Tibial artery (tissue), 4 donors: ENCODE results near the gene ATG14.
"Not testable (repeated sequence)": the region's sequence is repeated elsewhere in the genome, so short reads cannot be mapped to it uniquely, and the experiment has no call there.

ENCODE experiments used
- DNase-seq, 2 donors: peaks; one replicate each; pipeline ENCODE4 v3.0.0-alpha.2; 2019
- H3K27ac ChIP-seq, 2 donors: fragments of 200-600 bp; sonication (generic) in 1 of 2; 1 replicate in 1 of 2; 2 replicates in 1 of 2; pipeline ENCODE4 v1.5.1; 2018 to 2019; ENCODE audit warnings: mild to moderate bottlenecking in 1 of 2
- H3K27me3 ChIP-seq, 2 donors: fragments of 200-600 bp; sonication (generic) in 1 of 2; one replicate each; pipeline versions ENCODE4 v1.5.1 to v1.6.0; 2016 to 2019
- H3K36me3 ChIP-seq, 3 donors: fragments of 200-600 bp; sonication (generic) in 2 of 3; one replicate each; pipeline ENCODE4 v1.5.1; 2016 to 2019; ENCODE audit warnings: mild to moderate bottlenecking in 2 of 3
- H3K4me1 ChIP-seq, 4 donors: fragments of 200-600 bp; sonication (generic) in 2 of 4; 1 replicate in 3 of 4; 2 replicates in 1 of 4; pipeline ENCODE4 v1.5.1; 2016 to 2019
- H3K4me3 ChIP-seq, 2 donors: fragments of 200-600 bp; sonication (generic) in 1 of 2; 1 replicate in 1 of 2; 2 replicates in 1 of 2; pipeline ENCODE4 v1.5.1; 2018 to 2019; ENCODE audit warnings: mild to moderate bottlenecking in 2 of 2
- H3K9me3 ChIP-seq, 3 donors: fragments of 200-600 bp; sonication (generic) in 1 of 3; one replicate each; pipeline ENCODE4 v1.5.1; 2016 to 2019
- intact Hi-C: fragments of 100-400 bp; cut with DNase I; formaldehyde crosslinking; loops from one replicate; pipeline ENCODE4 v1.15.0; 2023; ENCODE audit warnings: low total_unique reads
- TF ChIP-seq, protein P1 (sequence below), 2 experiments: fragments of 200-600 bp in 1 of 2; fragments of 450-650 bp in 1 of 2; IDR thresholded peaks; one replicate each; pipeline ENCODE4 v1.5.1; 2017 to 2019; ENCODE audit warnings: antibody characterized with exemption in 2 of 2, mild to moderate bottlenecking in 1 of 2, moderate library complexity in 1 of 2

The ATG14 gene, protein sequence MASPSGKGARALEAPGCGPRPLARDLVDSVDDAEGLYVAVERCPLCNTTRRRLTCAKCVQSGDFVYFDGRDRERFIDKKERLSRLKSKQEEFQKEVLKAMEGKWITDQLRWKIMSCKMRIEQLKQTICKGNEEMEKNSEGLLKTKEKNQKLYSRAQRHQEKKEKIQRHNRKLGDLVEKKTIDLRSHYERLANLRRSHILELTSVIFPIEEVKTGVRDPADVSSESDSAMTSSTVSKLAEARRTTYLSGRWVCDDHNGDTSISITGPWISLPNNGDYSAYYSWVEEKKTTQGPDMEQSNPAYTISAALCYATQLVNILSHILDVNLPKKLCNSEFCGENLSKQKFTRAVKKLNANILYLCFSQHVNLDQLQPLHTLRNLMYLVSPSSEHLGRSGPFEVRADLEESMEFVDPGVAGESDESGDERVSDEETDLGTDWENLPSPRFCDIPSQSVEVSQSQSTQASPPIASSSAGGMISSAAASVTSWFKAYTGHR

DNA sequence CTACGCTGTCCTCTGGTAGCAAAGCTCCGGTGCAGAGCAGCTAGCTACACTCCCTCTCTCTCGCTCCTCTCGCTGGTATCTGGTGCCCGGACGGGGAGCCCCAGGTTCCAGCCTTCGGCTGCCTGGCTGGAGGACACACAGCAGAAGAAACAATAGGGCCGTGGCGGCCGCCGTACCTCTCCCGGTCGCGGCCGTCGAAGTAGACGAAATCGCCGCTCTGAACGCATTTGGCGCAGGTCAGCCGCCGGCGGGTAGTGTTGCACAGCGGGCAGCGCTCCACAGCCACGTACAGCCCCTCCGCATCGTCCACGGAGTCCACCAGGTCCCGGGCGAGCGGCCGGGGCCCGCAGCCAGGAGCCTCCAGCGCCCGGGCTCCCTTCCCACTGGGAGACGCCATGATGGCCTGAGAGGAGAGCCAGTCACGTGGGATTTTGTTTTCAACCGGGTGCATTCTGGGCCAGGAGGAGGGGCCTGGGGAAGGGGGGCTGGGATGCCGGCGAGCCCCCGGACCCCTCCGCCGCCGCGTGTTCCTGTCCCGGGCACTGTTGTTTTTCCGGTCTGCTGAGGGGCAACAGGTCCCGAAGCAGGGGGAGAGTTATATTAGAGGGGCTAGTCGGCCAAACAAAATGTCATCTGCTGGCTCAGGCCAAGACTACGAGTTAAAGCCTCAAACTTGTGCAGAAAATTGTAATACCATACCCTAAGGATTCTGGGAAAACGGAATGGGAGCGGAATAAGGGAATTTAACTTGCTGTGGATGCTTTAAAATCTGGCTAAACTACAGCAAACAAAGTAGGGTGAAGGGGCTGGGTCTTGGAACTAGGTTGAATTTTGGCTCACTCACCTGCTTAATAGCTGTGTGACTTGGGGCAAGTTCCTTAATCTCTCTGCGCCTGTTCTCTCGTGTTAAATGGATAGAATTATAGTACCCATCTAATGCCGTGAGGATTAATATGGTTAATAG, at the start of gene ATG14:
TSS of gene ATG14 (minus strand) at position 405 of the 964 bp plus-strand sequence. CDS start at position 397, 8 bp downstream.
- no peaks in the 10 kb centered on the region for H3K27me3 ChIP-seq
- intact Hi-C loops: loop anchor here (10.0 kb wide), 1 partner anchor 137 kb away; the partner anchor contains the start of gene FBXO34

DNA sequence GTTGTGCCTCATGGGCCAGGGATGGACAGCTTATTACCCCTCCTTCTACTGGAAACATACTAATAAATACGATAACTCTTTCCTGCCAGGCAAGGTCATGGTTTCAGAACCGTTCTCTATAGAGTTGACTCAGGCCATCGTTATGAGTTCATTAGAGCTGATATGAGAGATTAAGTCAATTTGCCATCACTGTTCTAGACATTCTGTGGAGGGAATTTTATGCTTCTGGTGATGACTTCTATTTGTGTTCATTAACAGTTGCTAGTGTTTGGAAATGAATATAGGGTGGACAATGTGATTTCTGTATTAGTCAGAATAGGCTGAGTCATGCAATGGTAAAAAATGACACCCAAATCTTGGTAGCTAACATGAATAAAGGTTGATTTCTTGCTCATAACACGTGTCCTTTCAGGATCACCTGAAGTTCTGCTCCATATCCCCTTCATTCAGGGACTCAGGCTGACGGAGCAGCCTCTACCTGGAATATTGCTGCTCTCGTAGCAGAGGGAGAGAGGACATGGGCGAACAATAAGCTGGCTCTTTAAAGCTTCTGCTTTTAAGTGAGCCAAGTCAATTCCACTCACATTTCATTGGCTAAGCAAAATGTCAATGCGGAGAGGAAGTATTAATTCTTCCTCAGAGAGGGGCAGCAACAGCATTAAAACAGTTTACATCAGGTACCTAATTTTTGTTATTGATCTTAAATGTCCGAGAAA, 47.3 kb upstream of the ATG14 start:
- H3K4me1 ChIP-seq: peaks cover 0 to 11% (median 4%) of the 10 kb centered on the region in 4 donors
- H3K27me3 ChIP-seq: peaks cover 0 to 4% of the 10 kb centered on the region in 2 donors
- TF ChIP-seq, protein P1, sequence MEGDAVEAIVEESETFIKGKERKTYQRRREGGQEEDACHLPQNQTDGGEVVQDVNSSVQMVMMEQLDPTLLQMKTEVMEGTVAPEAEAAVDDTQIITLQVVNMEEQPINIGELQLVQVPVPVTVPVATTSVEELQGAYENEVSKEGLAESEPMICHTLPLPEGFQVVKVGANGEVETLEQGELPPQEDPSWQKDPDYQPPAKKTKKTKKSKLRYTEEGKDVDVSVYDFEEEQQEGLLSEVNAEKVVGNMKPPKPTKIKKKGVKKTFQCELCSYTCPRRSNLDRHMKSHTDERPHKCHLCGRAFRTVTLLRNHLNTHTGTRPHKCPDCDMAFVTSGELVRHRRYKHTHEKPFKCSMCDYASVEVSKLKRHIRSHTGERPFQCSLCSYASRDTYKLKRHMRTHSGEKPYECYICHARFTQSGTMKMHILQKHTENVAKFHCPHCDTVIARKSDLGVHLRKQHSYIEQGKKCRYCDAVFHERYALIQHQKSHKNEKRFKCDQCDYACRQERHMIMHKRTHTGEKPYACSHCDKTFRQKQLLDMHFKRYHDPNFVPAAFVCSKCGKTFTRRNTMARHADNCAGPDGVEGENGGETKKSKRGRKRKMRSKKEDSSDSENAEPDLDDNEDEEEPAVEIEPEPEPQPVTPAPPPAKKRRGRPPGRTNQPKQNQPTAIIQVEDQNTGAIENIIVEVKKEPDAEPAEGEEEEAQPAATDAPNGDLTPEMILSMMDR (IDR thresholded peaks at IDR 0.05): no peak
- no peak overlapping the region for H3K27ac ChIP-seq
- H3K4me3 ChIP-seq: no peak overlapping the region
- no peaks in the 10 kb centered on the region for H3K36me3 ChIP-seq
- no peaks in the 10 kb centered on the region for H3K9me3 ChIP-seq
- intact Hi-C loops: no loop called here
- DNase-seq: no peak

More for the DNA sequence above, at the start of gene ATG14:
- TF ChIP-seq, protein P1 (IDR thresholded peaks at IDR 0.05): peak in 1 of 2 experiments; percentile 22
- Histone ChIP-seq H3K36me3 (no peaks in the 10 kb centered on the region), H3K9me3 (no peaks in the 10 kb centered on the region), H3K4me3 (peak within 1 kb of the TSS; percentile 78 to 83), H3K4me1 (peaks cover 0 to 49% (median 31%) of the 10 kb centered on the region in 4 donors), H3K27ac (peak within 1 kb of the TSS; percentile 87 to 90)
- peak; percentile 86 to 92 for DNase-seq

DNA sequence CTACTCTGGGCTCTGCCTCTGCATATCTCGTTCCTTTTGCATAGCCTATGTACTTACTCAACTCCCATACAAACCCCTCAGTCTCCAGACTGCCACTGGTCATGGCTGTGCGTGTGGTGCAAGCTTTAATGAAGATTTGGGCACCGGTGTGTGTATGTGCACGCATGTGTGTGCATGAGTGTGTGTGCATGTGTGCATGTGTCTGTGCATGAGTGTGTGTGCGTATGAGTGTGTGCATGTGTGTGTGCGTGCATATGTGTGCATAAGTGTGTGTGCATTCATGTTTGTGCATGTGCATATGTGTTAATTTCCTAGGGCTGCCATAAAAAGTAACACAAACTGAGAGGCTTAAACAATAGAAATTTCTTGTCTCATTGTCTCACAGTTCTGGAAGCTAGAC, 45.9 kb upstream of the ATG14 start:
- TF ChIP-seq, protein P1 (IDR thresholded peaks at IDR 0.05): no peak
- Histone ChIP-seq H3K27ac (no peak overlapping the region), H3K36me3 (no peaks in the 10 kb centered on the region), H3K27me3 (peaks cover 0 to 4% of the 10 kb centered on the region in 2 donors), H3K4me3 (no peak overlapping the region), H3K9me3 (no peaks in the 10 kb centered on the region), H3K4me1 (peaks cover 0 to 8% (median 4%) of the 10 kb centered on the region in 4 donors)
- DNase-seq: no peak
- intact Hi-C loops: no loop called here

DNA sequence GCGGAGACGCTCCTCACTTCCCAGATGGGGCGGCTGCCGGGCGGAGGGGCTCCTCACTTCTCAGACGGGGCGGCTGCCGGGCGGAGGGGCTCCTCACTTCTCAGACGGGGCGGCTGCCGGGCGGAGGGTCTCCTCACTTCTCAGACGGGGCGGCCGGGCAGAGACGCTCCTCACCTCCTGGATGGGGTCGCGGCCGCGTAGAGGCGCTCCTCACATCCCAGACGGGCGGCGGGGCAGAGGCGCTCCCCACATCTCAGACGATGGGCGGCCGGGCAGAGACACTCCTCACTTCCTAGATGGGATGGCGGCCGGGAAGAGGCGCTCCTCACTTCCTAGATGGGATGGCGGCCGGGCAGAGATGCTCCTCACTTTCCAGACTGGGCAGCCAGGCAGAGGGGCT, 44.8 kb upstream of the ATG14 start:
- H3K9me3 ChIP-seq, intact Hi-C loops, H3K27ac ChIP-seq, H3K27me3 ChIP-seq, DNase-seq, H3K4me3 ChIP-seq, H3K4me1 ChIP-seq, H3K36me3 ChIP-seq: not testable (repeated sequence)

- peaks cover 0 to 4% (median 0%) of the 10 kb centered on the region in 4 donors for H3K4me1 ChIP-seq
- H3K27me3 ChIP-seq: no peaks in the 10 kb centered on the region
- TF ChIP-seq, protein P1 (IDR thresholded peaks at IDR 0.05): no peak
- H3K27ac ChIP-seq: no peak overlapping the region
- DNase-seq: peak in 1 of 2 donors; percentile 33
- H3K9me3 ChIP-seq: no peaks in the 10 kb centered on the region
- H3K4me3 ChIP-seq: no peak overlapping the region
- no peaks in the 10 kb centered on the region for H3K36me3 ChIP-seq
- intact Hi-C loops: no loop called here
Observed at GRCh38 chr14:55454264-55455002, 42.8 kb upstream of the ATG14 start.
